22Rv1 (cell line): ENCODE measurements around the gene ARRDC3.

ENCODE experiments used
- CTCF ChIP-seq: fragments of 450-650 bp; IDR thresholded peaks from 2 replicates; pipeline ENCODE4 v1.5.1; 2017; ENCODE audit warnings: mild to moderate bottlenecking
- ZFX ChIP-seq: fragments of 450-650 bp; IDR thresholded peaks from 2 replicates; pipeline ENCODE4 v1.6.1; 2017; ENCODE audit warnings: antibody characterized with exemption, borderline replicate concordance

DNA sequence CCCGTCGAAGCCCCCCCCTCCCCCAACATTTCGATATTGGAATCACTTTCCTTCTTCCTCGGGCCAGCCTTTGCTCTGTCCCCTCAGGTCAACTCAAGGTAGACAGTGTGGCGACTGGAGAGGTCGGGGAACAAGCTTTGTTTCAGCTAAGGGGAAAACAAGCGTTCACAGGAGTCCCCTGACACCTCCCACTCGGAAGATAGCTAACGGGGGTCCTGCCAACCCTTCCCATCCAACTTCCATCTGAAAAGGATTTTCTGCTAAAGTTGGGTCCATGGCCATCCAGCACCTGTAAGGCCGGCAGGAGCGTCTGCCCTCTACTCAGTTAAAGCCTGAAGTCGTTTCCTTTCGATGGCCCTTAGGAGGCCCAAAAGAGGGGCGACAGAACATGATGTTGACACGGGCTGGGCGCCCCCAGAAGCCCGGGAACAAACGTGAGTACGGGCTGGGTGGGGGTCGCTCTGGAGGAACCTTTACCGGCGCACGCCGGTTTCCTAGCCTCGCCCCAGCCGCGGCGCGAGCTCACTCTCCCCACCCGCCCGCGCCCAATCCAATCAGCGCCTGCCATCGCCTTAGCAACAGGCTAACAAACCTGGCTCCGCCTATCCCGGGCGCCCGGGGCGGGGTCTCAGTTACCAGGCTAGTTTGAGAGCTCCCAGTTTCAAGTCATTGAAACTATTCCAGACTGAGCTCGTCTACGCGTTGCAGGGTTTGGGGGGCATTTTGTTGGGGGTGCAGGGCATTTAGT lies 2.5 kb downstream of the ARRDC3 start:
- TF ChIP-seq CTCF, result no peak
- no peak for TF ChIP-seq ZFX
